Measurements from ENCODE around the gene CINP.
"Not testable (repeated sequence)": the region's sequence is repeated elsewhere in the genome, so short reads cannot be mapped to it uniquely, and the experiment has no call there.

The CINP gene

GRCh38 chr14:102319351-102320032 is 43.2 kb downstream of the CINP start, which contains the start of gene ZNF839:
Gene ZNF839, plus strand, starts transcription at chr14:102319746. Its CDS starts 20 bp downstream, at chr14:102319766.
- peak; percentile 92 to 95 for DNase-seq

DNA sequence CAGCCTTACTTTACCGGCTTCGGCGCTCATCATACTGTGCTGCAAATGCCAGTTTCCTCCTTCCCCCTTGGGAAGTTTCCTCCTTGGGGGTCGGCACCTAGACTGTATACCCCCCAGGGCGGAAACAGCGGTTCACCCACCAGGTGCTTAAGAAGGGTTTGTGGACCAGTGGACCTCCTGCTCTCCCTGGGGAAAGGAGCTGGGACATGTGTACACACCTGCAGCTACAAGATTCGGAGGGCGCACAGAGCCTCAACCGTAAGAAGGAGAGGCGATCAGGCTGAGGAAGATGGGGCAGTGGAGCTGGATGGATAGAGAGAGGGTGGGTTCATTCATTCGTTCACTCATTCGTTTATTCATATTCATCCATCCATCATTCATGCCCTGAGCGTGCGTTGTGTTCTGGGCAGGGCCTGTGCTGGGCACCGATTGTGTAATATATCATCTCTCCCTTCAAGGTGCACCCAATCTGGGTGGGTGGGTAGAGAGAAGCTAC is 43.9 kb downstream of the CINP start:
- peak in 1 of 2 donors; percentile 4 for DNase-seq

- DNase-seq = peak; percentile 12 to 44
Observed at GRCh38 chr14:102317564-102318248, 45.0 kb downstream of the CINP start.

DNA sequence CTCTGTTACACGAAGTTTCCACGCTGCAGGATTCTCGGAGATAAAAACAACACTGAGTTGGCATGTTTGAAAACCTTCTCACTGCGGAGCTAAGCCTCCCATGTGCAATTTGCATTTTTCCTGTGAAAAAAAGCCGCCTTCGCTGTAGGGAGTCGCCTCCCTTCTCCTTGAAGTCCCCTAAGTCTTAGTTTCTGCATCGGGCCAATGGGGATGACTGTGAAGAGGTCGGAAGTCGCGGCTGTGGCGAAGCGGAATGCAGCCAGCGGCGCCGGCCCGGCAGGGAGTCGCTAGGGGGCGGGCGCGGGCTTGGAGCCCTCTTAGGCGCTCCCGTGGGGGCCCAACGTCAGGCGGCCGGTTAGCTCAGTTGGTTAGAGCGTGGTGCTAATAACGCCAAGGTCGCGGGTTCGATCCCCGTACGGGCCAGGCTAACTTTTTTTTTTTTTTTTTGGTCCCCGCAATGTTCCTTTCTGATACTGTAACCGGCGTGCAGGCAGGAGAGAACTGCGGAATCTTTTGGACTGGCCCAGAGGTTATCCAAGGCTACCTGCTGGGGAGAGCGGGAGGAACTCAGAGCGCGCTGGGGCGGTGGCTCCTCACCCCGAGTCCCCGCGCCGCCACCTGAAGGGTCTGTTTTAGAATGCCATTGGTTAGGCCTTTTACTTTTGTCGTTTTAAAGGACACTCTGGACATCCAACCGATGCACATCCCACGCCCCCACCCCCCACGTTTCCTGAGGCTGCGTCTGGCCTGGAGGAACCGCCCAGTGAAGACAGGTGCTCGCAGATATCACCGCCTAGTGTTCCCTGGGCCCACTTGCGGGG is 45.7 kb downstream of the CINP start:
- peak; percentile 91 to 95 for DNase-seq

- peak; percentile 35 to 65 for DNase-seq
Observed at GRCh38 chr14:102316338-102316742, 46.4 kb downstream of the CINP start.

- no peak for DNase-seq
Observed at GRCh38 chr14:102315121-102315520, 47.6 kb downstream of the CINP start.

GRCh38 chr14:102314242-102315011 is 48.3 kb downstream of the CINP start:
- peak; percentile 78 to 83 for DNase-seq

DNA sequence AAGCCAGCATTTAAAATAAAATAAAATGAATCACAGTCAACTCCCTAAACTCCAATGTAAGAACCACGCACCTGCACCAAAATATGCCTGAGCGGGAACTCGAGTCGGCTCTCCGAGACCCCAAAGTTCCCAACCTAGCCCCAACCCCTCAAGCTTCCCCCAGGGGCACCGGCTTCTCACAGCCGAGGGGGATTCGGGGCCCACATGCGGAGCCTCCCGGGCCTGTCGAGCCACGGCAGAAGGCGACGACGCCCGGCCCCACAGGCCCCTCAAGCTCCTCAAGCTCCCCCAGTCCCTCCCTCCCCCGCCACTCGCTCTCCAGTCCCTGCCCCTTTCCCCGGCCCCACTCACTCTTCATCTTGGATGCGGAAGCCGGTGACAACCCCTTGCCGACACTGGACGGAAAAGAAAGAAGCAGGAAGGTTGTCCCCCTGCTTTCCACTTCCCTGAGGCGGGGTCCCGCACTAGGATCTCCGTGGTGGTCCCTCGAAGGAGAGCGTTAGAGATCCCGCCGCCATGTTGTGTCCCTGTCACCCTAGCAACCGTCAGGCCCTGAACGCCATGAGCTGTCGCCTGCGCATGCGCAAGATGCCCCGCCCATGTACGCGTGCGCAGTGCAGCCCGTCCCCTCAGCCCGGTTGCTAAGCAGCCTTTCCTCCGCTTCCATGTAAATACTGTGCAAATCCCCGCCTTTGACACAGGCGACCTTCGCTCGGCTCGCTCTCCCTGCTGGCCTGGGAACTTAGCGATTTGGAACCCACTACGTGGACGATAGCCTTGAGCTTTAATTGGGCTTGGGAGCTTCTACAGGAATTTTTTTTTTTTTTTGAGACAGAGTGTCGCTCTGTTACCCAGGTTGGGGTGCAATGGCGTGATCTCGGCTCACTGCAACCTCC is 57.8 kb downstream of the CINP start, which contains the start of gene MOK:
MOK (minus strand) TSS at position 554 of the 896 bp plus-strand sequence; CDS start at position 358, 196 bp downstream.
- DNase-seq = peak; percentile 97 to 98

DNA sequence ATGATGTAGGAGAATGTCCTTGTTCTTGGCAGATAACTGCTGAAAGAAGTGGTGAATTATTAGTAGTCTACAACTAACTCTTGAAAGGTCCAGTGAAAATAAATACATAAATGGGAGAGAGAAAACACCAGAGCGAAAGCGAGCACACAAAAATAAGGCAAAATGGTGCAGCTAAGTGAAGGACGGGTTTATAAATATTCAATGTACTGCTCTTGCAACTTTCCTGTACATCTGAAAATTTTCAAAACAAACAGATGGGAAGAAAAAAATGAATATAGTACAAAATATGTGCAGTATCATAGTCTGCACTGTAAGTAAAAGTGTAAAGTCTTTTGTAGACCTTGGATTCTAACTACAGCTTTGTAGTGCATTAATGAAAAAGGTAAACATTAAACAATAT is 59.0 kb downstream of the CINP start:
- DNase-seq = no peak

GRCh38 chr14:102298303-102299070 is 64.2 kb downstream of the CINP start:
- not testable (repeated sequence) for DNase-seq

Measured in CD4-positive, alpha-beta T cell treated with Interferon alpha-2 for 1 hour (primary cell).